Loucy (cell line): ENCODE results near the gene DRC7.

Source experiments
- H2AFZ ChIP-seq: fragments of 200-600 bp; sonication (generic); 2 replicates; pipeline ENCODE4 v1.6.0; 2016; ENCODE audit warnings: antibody characterized with exemption, mild to moderate bottlenecking, low read length, moderate library complexity
- H3F3A ChIP-seq: fragments of 200-600 bp; 2 replicates; pipeline ENCODE4 v1.6.0; 2016; ENCODE audit warnings: antibody characterized with exemption, low read depth, mild to moderate bottlenecking
- H3K27me3 ChIP-seq: fragments of 200-600 bp; sonication (generic); 2 replicates; pipeline ENCODE4 v1.6.1; 2014; ENCODE audit warnings: low read length, mild to moderate bottlenecking; ENCODE audit not compliant: insufficient read depth, poor library complexity, severe bottlenecking
- H3K36me3 ChIP-seq: fragments of 200-600 bp; sonication (generic); 2 replicates; pipeline ENCODE4 v1.6.1; 2016; ENCODE audit warnings: low read length; ENCODE audit not compliant: insufficient read depth
- H3K4me1 ChIP-seq: fragments of 200-600 bp; sonication (generic); 2 replicates; pipeline ENCODE4 v1.5.1; 2014; ENCODE audit warnings: low read length, mild to moderate bottlenecking; ENCODE audit not compliant: insufficient read depth, poor library complexity, severe bottlenecking
- H3K4me2 ChIP-seq: fragments of 200-600 bp; sonication (generic); 2 replicates; pipeline ENCODE4 v1.6.0; 2014; ENCODE audit warnings: antibody characterized with exemption, low read length, low read depth, mild to moderate bottlenecking; ENCODE audit not compliant: poor library complexity, severe bottlenecking
- H3K4me3 ChIP-seq: fragments of 200-600 bp; sonication (generic); 2 replicates; pipeline ENCODE4 v1.5.1; 2014; ENCODE audit warnings: low read length, mild to moderate bottlenecking, mixed read lengths; ENCODE audit not compliant: poor library complexity, severe bottlenecking
- H3K79me2 ChIP-seq: fragments of 200-600 bp; sonication (generic); 2 replicates; pipeline ENCODE4 v1.6.1; 2014; ENCODE audit warnings: low read length; ENCODE audit not compliant: insufficient read depth
- H3K9ac ChIP-seq: fragments of 200-600 bp; sonication (generic); 2 replicates; pipeline ENCODE4 v1.6.0; 2014; ENCODE audit warnings: mild to moderate bottlenecking, low read depth, low read length, moderate library complexity; ENCODE audit not compliant: poor library complexity, severe bottlenecking
- H3K9me2 ChIP-seq: fragments of 200-600 bp; sonication (generic); replicated peaks from 2 replicates; pipeline ENCODE4 v1.6.1; 2016; ENCODE audit warnings: low read depth, low read length, mixed read lengths
- H3K9me3 ChIP-seq: fragments of 200-600 bp; sonication (generic); 2 replicates; pipeline ENCODE4 v1.6.1; 2014; ENCODE audit warnings: mild to moderate bottlenecking, antibody characterized with exemption, low read length, low read depth; ENCODE audit not compliant: insufficient read depth
- H4K20me1 ChIP-seq: fragments of 200-600 bp; sonication (generic); 2 replicates; pipeline ENCODE4 v1.6.0; 2014; ENCODE audit warnings: antibody characterized with exemption, low read length, mild to moderate bottlenecking; ENCODE audit not compliant: insufficient read depth, poor library complexity, severe bottlenecking
- CTCF ChIP-seq: fragments of 200-600 bp; sonication (generic); conservative IDR thresholded peaks from 2 replicates; pipeline ENCODE4 v1.5.1; 2014; ENCODE audit warnings: mild to moderate bottlenecking, antibody characterized with exemption, low read length
- EZH2phosphoT487 ChIP-seq: fragments of 200-600 bp; IDR thresholded peaks from 2 replicates; pipeline ENCODE4 v1.6.1; 2018; ENCODE audit warnings: antibody characterized with exemption, mild to moderate bottlenecking, moderate library complexity, borderline replicate concordance

Gene DRC7

GRCh38 chr16:57761957-57762356 lies 67.4 kb downstream of the DRC7 start:
- no peaks in the 10 kb centered on the region for H3K27me3 ChIP-seq
- H3K36me3 ChIP-seq: no peaks in the 10 kb centered on the region
- H2AFZ ChIP-seq: no peak overlapping the region
- no peak overlapping the region for H3K4me2 ChIP-seq
- H3K9me2 ChIP-seq: no peaks in the 10 kb centered on the region
- TF ChIP-seq EZH2phosphoT487 (no peak), CTCF (no peak)
- H3K79me2 ChIP-seq: no peaks in the 10 kb centered on the region
- H3K9ac ChIP-seq: no peak overlapping the region
- H3K4me3 ChIP-seq: no peak overlapping the region
- H3K4me1 ChIP-seq: peaks cover 4% of the 10 kb centered on the region
- H3F3A ChIP-seq: no peaks in the 10 kb centered on the region
- H3K9me3 ChIP-seq: no peaks in the 10 kb centered on the region
- no peaks in the 10 kb centered on the region for H4K20me1 ChIP-seq

- Histone ChIP-seq H3K36me3 (no peaks in the 10 kb centered on the region), H3K4me2 (no peak overlapping the region), H3K9me2 (no peaks in the 10 kb centered on the region), H3K79me2 (no peaks in the 10 kb centered on the region), H3K4me3 (no peak overlapping the region), H3K9me3 (no peaks in the 10 kb centered on the region), H2AFZ (no peak overlapping the region), H3K4me1 (peaks cover 4% of the 10 kb centered on the region), H3F3A (no peaks in the 10 kb centered on the region), H3K9ac (no peak overlapping the region), H4K20me1 (no peaks in the 10 kb centered on the region), H3K27me3 (no peaks in the 10 kb centered on the region)
- TF ChIP-seq CTCF (no peak), EZH2phosphoT487 (no peak)
Measured at GRCh38 chr16:57762365-57763040, 67.9 kb downstream of the DRC7 start.

GRCh38 chr16:57763285-57764005 lies 68.8 kb downstream of the DRC7 start:
- Histone ChIP-seq H3K9ac (no peak overlapping the region), H3K36me3 (no peaks in the 10 kb centered on the region), H3K9me2 (no peaks in the 10 kb centered on the region), H3K27me3 (no peaks in the 10 kb centered on the region), H3K4me1 (peaks cover 4% of the 10 kb centered on the region), H3K9me3 (no peaks in the 10 kb centered on the region), H3K79me2 (no peaks in the 10 kb centered on the region), H4K20me1 (no peaks in the 10 kb centered on the region), H3K4me2 (no peak overlapping the region), H2AFZ (no peak overlapping the region), H3F3A (no peaks in the 10 kb centered on the region), H3K4me3 (no peak overlapping the region)
- no peak for TF ChIP-seq CTCF
- TF ChIP-seq EZH2phosphoT487: no peak
